SIG-M5 treated with dmso at 0.1 percent for 504 hours (cell line): ENCODE data around the gene GPHN.
A peak's percentile ranks its signal among the peaks of the same experiment; 100 is the strongest.

Experiments
- DNase-seq: peaks from one replicate; lab custom pipeline; 2025; ENCODE audit not compliant: unreplicated experiment; lab: John Stamatoyannopoulos, UW

GPHN gene

DNA sequence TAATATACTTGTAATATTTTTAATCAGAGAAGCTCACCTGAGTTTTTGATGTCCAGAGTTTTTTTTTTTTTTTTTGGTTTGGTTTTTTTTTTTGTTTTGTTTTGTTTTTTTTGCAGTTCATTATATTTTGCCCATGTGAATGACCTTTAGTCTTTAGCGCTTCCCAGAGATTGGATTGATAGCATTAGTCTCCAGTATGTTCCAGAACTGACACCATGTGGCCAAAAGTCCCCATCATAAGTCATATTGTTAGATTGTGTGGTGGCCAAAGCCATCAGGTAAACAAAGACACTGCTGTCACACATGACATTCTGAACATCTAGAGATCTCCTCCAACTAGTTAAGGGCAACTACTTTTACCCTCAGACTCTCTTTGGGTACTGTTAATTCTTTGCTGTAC, 408.5 kb downstream of the GPHN start:
- no peak for DNase-seq

DNA sequence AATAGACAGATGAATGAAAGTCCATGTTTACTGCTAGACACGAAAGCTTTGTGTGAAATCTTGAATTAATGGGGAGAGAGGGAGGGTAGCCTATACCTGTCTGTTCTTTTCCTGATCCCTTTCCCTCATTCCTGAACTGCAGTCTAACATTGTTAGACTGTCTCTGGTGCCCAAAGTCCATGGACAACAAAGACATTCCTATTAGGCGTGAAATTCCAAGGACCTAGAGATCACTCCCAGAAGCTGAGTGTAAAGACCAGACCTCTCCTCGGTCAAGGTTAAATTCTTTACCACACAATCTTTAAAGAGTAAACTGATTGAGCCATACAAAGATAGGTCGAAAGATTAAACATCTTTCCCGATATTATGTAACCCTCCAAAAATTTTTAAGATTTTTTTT, 410.6 kb downstream of the GPHN start:
- no peak for DNase-seq

DNA sequence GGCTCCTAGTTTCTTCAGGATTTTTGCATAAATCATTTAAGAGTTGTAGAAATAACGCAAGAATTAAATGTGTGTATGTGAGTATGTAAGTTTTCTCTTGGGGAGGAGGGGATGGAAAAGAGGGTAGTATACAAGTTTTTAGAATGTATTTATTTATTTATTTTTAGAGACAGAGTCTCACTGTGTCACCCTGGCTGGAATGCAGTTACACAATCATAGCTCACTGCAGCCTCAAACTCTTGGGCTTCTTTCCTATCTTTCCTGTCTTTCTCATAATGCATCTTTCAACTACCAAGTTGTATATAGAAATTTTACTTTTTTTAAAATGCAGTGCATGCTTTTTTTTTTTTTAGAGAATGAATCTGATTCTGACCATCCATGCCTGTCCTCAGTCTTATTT, 412.2 kb downstream of the GPHN start:
- no peak for DNase-seq

DNA sequence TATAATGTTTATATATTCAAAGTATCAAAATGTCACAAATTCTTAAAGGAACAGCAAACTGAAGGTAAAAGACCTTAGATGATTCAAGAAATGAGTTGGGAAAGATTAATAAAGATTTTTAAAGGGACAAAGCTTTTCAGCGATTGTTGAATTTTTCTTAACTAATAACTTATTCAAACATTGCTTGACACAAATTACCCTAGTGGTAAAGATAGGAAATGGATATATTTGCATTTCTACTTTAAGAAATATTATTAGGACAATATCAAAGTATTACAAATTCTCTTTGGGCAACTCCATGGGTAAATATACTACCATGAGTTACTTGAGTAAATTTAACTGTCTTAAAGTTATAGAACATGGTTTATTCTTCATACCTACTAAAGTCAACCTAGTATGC, 415.3 kb downstream of the GPHN start:
- DNase-seq, result no peak

DNA sequence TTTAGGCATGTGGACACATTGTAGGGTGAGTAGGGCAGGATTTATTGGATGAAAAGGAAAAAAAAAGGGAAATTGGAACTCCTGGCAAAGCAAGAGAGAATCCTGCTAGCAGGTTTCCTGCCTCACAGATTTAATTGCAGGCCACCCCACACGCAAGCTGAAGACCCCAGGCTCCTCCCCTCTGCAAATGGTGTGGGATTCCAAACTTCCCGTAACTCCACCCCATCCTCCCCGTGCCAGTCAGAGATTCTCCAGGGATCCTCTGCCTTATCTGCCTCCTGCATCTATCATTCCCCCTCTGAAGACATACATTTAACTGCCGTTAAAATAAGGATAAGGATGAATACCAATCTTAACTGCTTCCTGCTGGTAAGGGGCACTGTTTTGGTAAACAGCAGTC, 431.5 kb downstream of the GPHN start:
- DNase-seq, result no peak

GRCh38 chr14:66944872-66945271, 436.9 kb downstream of the GPHN start:
- DNase-seq, result no peak

DNA sequence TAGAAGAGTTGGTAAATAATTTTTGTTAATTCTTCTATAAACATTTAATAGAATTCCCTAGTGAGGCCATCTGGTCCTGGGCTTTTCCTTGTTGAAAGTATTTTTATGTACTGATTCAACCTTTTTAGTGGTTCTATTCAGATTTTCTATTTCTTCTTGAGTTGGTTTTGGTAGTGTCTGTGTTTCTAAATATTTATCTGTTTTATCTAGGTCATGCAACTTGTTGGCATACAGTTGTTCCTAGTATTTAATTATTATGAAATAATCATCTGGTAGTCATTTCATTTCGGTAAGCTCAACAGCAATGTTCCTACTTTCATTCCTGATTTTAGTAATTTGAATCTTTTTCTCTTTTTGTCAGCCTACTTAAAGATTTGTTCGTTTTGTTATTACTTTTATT, 447.2 kb downstream of the GPHN start:
- DNase-seq, result no peak

- DNase-seq, result no peak
Measured at GRCh38 chr14:66959437-66960050, 451.6 kb downstream of the GPHN start.

GRCh38 chr14:66965831-66966230, 457.9 kb downstream of the GPHN start:
- DNase-seq, result no peak

- DNase-seq, result no peak
Measured at GRCh38 chr14:66972469-66972868, 464.5 kb downstream of the GPHN start.

DNA sequence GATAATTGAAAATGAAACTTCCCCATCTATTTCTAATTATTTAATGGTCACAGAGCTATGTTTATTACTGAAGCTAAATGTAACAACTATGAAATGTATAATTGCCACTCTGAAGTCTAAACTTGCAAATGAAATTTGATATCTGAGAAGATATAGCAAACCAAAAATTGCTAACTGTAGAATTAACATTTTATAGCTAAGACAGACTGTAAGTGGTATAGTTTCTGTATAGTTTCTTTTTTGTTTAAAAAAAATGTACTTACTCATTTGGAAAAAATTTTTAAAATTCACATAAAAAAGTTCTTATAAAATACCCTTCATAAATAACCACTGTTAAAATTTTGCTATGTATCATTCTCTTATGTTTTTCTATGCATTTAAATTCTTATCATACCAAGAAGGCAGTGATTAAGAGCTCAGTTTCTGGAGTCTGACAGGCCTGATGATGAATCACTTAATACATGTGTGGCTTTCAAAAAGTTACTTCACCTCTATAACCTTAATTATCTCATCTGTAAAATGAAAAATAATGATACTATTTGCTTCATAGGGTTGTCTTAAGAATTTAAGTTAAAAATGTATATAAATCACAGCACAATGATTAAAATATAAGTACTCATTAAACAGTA, 466.6 kb downstream of the GPHN start:
- no peak for DNase-seq

- no peak for DNase-seq
Measured at GRCh38 chr14:66975251-66975650, 467.3 kb downstream of the GPHN start.

DNA sequence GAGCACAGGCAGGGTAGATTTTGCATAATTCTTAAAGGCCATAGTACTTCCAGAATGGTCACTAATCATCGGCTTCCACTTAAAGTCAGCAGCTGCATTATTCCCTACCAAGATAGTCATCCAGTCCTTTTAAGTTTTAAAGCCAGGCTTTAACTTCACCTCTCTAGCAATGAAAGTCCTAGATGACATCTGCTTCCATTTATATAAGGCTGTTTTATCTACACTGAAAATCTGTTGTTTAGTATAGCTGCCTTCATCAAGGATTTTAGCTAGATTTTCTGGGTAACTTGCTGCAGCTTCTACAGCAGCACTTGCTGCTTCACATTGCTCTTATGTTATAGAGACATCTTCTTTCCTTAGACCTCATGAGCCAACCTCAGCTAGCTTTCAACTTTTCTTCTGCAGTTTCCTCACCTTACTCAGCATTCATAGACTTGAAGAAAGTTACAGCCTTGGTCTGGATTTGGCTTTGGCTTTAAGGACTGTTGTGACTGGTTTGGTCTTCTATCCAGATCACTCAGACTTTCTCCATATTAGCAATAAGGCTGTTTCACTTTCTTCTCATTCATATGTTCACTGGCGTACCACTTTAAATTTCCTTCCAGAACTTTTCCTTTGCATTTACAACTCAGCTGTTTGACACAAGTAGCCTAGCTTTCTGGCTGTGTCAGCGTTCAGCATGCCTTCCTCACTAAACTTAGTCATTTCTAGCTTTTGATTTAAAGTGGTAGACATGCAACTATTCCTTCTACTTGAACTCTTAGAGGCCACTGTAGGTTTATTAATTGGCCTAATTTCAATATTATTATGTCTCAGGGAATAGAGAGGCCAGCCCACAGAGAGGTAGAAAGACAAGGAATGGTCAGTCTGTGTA, 471.4 kb downstream of the GPHN start:
- no peak for DNase-seq

DNA sequence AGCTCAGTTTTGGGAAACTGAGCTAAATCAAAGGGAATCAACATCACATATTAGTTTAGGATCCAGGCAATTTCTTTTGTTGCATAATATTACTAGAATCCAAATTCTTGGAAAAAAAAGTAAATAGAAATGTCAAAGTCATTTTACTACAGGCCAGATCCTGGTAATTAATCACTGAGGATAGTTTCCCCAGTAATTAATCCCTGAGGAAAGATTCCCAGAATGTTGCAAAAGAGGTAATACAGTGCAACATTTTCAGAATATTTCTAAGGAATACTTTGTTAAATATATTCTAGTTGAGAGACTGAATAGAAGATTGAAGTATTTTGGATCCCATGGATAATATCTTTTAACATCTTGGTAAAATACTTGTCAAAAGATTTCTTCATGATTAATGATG, 474.3 kb downstream of the GPHN start:
- DNase-seq, result no peak

GRCh38 chr14:66992776-66993175, 484.8 kb downstream of the GPHN start:
- DNase-seq, result peak; percentile 7

- no peak for DNase-seq
Measured at GRCh38 chr14:66993512-66993911, 485.6 kb downstream of the GPHN start.

DNA sequence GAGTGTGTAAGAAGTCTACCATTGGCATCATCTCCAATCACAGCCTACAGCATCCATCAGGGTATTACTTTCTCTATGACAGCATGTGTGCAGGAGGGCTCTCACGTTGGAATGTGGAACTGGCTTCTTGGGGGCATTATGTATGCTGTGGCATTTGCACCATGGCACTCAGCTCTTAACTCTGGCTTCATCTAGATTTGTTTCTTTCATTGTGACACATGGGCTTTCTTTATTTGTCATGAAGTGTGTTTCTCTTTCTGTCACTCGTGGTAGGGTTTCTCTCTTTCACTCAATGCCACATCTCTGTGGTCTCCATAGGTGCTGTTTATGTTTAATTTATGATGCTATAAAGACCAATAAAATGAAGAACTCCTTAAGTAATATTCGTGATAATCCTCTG, 490.1 kb downstream of the GPHN start:
- DNase-seq, result no peak

DNA sequence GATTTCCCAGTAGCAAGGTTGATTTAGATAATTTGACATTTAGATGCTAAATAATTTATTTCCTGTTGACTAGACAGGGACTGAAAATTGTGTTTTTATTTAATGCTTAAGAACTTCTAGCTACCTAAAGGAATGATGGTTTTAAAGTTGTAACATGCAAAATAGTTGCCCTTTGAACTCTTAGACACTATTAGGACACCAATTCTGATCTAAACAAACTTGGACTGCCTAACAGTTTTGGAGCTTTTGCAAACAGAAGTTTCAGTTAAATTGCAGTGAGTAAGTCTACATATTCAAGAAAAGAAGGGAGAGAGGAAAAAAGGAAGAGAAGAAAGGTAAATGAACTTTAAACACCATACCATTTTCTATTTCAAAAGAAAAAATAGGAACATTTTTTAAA, 492.0 kb downstream of the GPHN start:
- no peak for DNase-seq

DNA sequence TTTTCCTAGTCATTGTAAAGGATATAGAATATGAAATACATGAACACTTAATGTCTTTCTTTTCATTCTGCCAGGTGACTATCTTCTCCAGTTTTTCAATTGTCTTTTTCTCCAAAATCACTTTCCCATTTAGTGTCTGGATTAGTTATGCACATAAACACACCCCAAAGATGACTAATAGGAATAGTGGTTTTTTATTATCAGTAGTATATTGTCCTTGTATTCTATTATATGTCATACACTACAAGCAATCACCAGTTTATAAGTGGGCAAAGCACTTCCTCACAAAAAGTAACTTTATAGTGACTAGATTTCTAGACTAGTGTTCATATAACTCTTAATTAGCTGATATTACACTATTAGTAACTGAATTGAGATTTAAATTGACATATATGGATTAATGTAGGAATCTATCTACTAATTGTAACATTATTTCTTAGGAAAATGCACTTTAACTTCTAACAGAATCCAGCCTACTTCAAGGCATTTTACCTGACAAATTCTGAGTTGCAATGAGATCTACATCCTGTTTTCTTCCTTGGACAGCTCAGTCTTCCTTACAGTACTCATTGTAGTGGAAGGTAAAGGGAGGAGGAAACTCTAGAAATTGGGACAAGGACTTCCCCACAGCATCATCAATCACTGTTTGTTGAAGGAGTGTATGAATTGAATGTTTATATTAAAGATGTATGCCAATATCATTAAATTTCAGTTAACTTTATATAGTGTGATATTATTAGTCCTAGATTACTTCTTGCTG, 495.2 kb downstream of the GPHN start:
- no peak for DNase-seq

DNA sequence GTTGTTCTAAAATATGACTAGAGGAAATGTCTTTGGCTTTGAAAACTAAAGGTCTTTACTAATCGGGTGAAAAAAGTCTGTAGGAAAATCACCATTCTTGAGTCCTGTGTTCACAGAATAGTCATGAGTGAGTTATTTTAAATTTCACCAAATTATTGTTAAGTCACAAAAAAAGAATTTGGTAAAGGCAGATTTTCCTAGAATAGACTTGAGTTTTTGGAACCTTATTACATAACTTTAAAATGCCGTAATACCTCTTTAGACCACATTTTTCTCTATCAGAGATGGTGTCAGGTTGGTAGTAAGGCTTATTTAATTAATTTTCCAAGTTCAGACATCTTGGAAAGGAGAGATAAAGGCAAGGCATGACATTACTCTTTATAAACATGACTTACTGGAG, 496.6 kb downstream of the GPHN start:
- DNase-seq, result no peak

DNA sequence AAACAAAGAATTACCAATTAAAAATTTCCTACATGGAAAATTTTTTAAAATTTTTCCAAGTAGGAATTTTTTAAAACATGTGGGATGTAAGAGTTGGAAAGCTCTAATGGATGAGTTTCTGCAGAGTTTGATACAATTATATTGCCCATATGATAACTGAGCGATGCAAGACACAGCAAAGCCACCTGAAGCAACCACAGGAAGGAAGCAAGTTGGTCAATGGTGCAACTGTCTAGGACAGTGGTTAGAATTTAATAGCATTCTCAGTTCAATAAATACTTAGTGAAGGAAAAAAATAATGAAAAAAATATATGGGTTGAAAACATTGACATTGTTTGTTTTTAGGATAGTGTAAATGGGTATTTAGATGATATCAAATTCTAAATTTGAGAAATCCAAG, 502.7 kb downstream of the GPHN start:
- peak; percentile 5 for DNase-seq

DNA sequence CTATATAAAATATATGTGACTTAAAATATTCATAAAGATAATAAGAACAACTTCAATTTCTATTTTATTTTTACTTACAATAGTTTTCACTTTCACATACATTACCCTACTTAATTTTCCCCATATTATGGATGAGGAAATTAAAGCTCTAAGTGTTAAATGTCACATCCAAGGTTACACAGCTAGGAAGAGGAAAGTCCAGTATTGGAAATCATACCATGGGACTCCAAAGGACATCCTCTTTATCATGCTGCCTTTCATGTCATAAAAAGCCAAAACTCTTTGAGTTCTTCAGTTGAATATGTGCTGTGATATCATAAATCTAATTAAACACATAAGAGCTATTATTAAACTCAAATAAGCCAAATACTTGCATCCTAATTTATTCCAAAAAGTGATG, 508.9 kb downstream of the GPHN start:
- no peak for DNase-seq
